GM12873 (cell line): ENCODE data around the gene ROBO1.

ENCODE experiments used
- CTCF ChIP-seq: IDR thresholded peaks from 2 replicates; pipeline ENCODE4 v1.5.1; 2012; ENCODE audit warnings: low read depth, mild to moderate bottlenecking, moderate library complexity, low read length, control low read depth; ENCODE audit not compliant: insufficient read depth; ENCODE audit errors: missing control alignments

ROBO1 gene

GRCh38 chr3:79211586-79212359 lies 556.0 kb downstream of the ROBO1 start:
- no peak for TF ChIP-seq CTCF

GRCh38 chr3:79204351-79204750 lies 563.4 kb downstream of the ROBO1 start:
- no peak for TF ChIP-seq CTCF

- no peak for TF ChIP-seq CTCF
Observed at GRCh38 chr3:79203144-79203519, 564.7 kb downstream of the ROBO1 start.

- TF ChIP-seq CTCF, result no peak
Observed at GRCh38 chr3:79202471-79203143, 565.2 kb downstream of the ROBO1 start.

GRCh38 chr3:79200456-79200855 lies 567.3 kb downstream of the ROBO1 start:
- TF ChIP-seq CTCF, result no peak

GRCh38 chr3:79199966-79200365 lies 567.8 kb downstream of the ROBO1 start:
- no peak for TF ChIP-seq CTCF

GRCh38 chr3:79187426-79187825 lies 580.4 kb downstream of the ROBO1 start:
- TF ChIP-seq CTCF, result no peak
